ENCODE measurements around the gene SMO. TPM values are rescaled to one million over a fixed set of nuclear protein-coding genes. Genes with fewer than 3 reads are reported as not detected.

The SMO gene
- total RNA-seq, 2 experiments from 2014 or later = not detected

DNA sequence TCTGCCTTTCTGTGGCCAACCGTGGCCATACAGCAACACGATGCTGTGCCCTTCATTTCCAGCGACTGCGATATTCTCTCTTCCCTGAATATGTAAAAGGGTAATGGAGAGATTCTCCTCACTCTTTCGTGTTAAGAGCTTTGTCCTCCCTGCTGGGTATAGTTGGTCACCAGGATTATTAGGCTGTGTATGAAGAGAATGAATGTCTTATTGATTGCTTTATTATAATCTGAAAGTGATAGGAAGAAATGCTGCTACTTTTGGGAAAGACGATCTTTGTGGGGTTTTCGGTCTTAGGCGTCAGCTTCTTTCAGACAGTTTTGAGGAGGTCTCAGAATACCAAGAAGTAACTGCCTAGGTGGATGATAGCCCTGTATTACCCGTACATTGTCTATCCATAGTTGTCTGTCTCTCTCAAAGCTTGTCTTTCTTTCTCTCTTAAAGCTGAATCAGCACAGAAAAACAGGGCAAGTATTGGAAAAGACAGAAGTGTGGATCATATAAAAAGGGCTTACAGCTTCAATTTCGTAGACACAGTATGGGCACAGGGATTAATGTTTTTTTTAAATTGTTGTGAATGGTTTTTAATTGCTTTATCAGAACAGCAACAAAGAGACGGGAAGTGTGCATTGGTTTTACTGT is 37.6 kb downstream of the SMO start:
- peaks cover 60% of the 10 kb centered on the region for H3K4me1 Mint-ChIP-seq (ENCODE audit: low read depth)
- no peaks in the 10 kb centered on the region for H3K27me3 ChIP-seq (ENCODE audit: control insufficient read depth in 1 of 2, insufficient read depth in 2 of 2, low read length in 2 of 2)
- H3K9me3 ChIP-seq (ENCODE audit: control insufficient read depth in 1 of 2, insufficient read depth in 1 of 2, low read length in 2 of 2) = no peaks in the 10 kb centered on the region
- CTCF ChIA-PET = interaction anchor here (1.3 to 1.9 kb wide), 3 partner anchors 15 to 117 kb away, joined by 3 to 9 read pairs (median 4); no protein-coding TSS in a partner anchor
- H3K27ac ChIP-seq (ENCODE audit: low read depth in 1 of 2, low read length in 2 of 2) = no peak overlapping the region
- intact Hi-C loops (cut with DNase I, micrococcal nuclease) = loop anchor here in 1 of 2 experiments (5.0 to 10.0 kb wide), 4 partner anchors 206 to 884 kb away; partner anchors contain the start of genes RBM28, SMKR1 and STRIP2
- H3K27ac Mint-ChIP-seq = peak overlapping the region; percentile 89
- no peak for DNase-seq
- POLR2A ChIA-PET = interaction anchor here (0.6 to 0.9 kb wide), 2 partner anchors 13 to 142 kb away, joined by 3 read pairs; no protein-coding TSS in a partner anchor
- no peak for ATAC-seq (ENCODE audit: poor library complexity)
- no peaks in the 10 kb centered on the region for H3K36me3 ChIP-seq (ENCODE audit: insufficient read depth, low read length)
- H3K4me1 ChIP-seq (ENCODE audit: insufficient read depth, low read length) = peaks cover 25% of the 10 kb centered on the region
- peak overlapping the region; percentile 96 for H3K4me3 Mint-ChIP-seq
- H3K4me3 ChIP-seq (ENCODE audit: low read length) = peak overlapping the region; percentile 91
- no peaks in the 10 kb centered on the region for H3K9me3 Mint-ChIP-seq
- H3K27me3 Mint-ChIP-seq = no peaks in the 10 kb centered on the region
- TF ChIP-seq, protein P1, sequence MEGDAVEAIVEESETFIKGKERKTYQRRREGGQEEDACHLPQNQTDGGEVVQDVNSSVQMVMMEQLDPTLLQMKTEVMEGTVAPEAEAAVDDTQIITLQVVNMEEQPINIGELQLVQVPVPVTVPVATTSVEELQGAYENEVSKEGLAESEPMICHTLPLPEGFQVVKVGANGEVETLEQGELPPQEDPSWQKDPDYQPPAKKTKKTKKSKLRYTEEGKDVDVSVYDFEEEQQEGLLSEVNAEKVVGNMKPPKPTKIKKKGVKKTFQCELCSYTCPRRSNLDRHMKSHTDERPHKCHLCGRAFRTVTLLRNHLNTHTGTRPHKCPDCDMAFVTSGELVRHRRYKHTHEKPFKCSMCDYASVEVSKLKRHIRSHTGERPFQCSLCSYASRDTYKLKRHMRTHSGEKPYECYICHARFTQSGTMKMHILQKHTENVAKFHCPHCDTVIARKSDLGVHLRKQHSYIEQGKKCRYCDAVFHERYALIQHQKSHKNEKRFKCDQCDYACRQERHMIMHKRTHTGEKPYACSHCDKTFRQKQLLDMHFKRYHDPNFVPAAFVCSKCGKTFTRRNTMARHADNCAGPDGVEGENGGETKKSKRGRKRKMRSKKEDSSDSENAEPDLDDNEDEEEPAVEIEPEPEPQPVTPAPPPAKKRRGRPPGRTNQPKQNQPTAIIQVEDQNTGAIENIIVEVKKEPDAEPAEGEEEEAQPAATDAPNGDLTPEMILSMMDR (IDR thresholded peaks at IDR 0.05) = no peak
- H3K36me3 Mint-ChIP-seq (ENCODE audit: low read depth) = peaks cover 3% of the 10 kb centered on the region

DNA sequence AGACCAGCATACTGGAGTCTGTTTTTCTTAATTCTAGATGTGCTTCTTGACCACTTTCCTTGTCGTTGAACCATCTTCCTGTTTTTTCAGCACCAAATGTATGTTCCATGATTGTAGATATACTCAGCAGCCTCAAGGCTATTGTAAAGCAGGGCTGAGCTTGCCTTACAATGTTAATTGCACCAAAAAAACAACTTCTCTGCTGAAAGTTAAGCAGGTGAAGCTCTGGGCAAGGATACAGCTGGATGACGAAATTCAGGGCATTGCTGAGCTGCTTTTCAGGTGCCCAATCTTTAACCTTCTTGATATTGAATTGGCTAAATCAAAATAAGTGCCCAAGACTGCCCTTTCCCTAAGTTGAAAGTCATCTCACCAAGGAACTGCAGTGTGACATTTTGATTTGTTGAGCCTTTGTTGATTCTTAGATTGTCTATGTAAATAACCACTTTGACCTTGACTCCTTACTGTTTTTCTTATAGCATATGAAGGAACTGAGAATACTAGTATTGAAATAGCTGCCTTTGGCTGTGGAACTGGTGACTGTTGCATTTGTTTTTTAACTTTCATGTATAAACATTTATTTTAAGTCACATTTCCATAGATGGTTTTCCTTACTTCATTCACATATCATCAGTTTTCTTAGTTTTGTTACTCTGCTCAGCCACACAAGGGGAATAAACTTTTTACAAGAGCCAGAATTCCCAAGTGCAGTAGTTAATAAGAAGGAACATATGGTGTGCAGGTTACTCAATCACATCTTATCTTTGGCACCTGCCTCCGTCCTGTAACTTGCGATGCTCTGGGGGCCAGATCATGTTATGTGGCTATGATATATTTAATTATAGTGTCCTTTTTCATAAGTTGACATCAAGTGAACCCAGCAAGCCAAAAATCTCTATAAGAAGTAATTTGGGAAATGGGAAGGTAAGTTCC is 39.5 kb downstream of the SMO start:
- DNase-seq (no peak), ATAC-seq (ENCODE audit: poor library complexity) (no peak)
- Mint-ChIP-seq H3K27ac (no peak overlapping the region), H3K36me3 (ENCODE audit: low read depth) (peaks cover 3% of the 10 kb centered on the region), H3K27me3 (no peaks in the 10 kb centered on the region), H3K4me1 (ENCODE audit: low read depth) (peaks cover 60% of the 10 kb centered on the region), H3K9me3 (no peaks in the 10 kb centered on the region), H3K4me3 (peak overlapping the region; percentile 62)
- Histone ChIP-seq H3K27ac (ENCODE audit: low read depth in 1 of 2, low read length in 2 of 2) (no peak overlapping the region), H3K27me3 (ENCODE audit: control insufficient read depth in 1 of 2, insufficient read depth in 2 of 2, low read length in 2 of 2) (no peaks in the 10 kb centered on the region), H3K9me3 (ENCODE audit: control insufficient read depth in 1 of 2, insufficient read depth in 1 of 2, low read length in 2 of 2) (no peaks in the 10 kb centered on the region), H3K36me3 (ENCODE audit: insufficient read depth, low read length) (no peaks in the 10 kb centered on the region), H3K4me1 (ENCODE audit: insufficient read depth, low read length) (peaks cover 13% of the 10 kb centered on the region), H3K4me3 (ENCODE audit: low read length) (no peak overlapping the region)
- CTCF ChIA-PET = interaction anchor here (0.7 to 2.1 kb wide), 4 partner anchors 9 to 814 kb away, joined by 3 to 11 read pairs (median 4); no protein-coding TSS in a partner anchor
- intact Hi-C loops (cut with DNase I, micrococcal nuclease) = loop anchor here in 1 of 2 experiments (5.0 to 10.0 kb wide), 4 partner anchors 204 to 886 kb away; partner anchors contain the start of genes RBM28, SMKR1 and STRIP2
- TF ChIP-seq, protein P1 (IDR thresholded peaks at IDR 0.05) = no peak
- POLR2A ChIA-PET = no interaction called here

DNA sequence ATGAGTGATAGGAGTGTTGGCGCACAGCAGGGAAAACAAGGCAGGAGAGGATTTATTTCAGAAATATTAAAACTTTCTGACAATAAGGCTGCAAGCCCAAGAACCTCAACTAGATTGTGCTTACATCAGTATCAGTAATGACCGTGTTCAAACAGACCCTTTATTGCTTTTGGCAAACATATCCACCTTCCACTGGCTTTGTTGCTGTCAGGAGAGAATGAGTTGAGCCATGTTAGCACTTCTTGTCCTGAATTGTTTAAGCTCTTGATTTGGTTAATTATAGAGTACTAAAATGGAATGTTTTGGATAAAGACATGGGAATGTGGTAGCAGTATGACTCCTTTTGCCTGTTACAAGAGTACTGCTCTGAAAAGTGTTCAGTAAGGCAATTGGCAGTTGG is 40.2 kb downstream of the SMO start:
- Mint-ChIP-seq H3K4me1 (ENCODE audit: low read depth) (peaks cover 61% of the 10 kb centered on the region), H3K27me3 (no peaks in the 10 kb centered on the region), H3K9me3 (no peaks in the 10 kb centered on the region), H3K27ac (no peak overlapping the region), H3K36me3 (ENCODE audit: low read depth) (peaks cover 3% of the 10 kb centered on the region), H3K4me3 (no peak overlapping the region)
- Histone ChIP-seq H3K36me3 (ENCODE audit: insufficient read depth, low read length) (no peaks in the 10 kb centered on the region), H3K27me3 (ENCODE audit: control insufficient read depth in 1 of 2, insufficient read depth in 2 of 2, low read length in 2 of 2) (no peaks in the 10 kb centered on the region), H3K4me3 (ENCODE audit: low read length) (no peak overlapping the region), H3K27ac (ENCODE audit: low read depth in 1 of 2, low read length in 2 of 2) (no peak overlapping the region), H3K9me3 (ENCODE audit: control insufficient read depth in 1 of 2, insufficient read depth in 1 of 2, low read length in 2 of 2) (no peaks in the 10 kb centered on the region), H3K4me1 (ENCODE audit: insufficient read depth, low read length) (peaks cover 13% of the 10 kb centered on the region)
- ATAC-seq (ENCODE audit: poor library complexity) (no peak), DNase-seq (no peak)
- TF ChIP-seq, protein P1 (IDR thresholded peaks at IDR 0.05) = no peak
- intact Hi-C loops (cut with DNase I, micrococcal nuclease) = loop anchor here in 1 of 2 experiments (5.0 to 10.0 kb wide), 4 partner anchors 204 to 886 kb away; partner anchors contain the start of genes RBM28, SMKR1 and STRIP2
- ChIA-PET POLR2A (no interaction called here), CTCF (interaction anchor here (0.7 to 2.1 kb wide), 2 partner anchors 10 to 815 kb away, joined by 3 to 11 read pairs; no protein-coding TSS in a partner anchor)
